Spinal cord (tissue), 10 donors: Measurements from ENCODE around the gene MYO15B. TPM values are rescaled to one million over a fixed set of nuclear protein-coding genes. Genes with fewer than 3 reads are reported as not detected.

Source experiments
- DNase-seq, 6 donors: peaks; one replicate each; pipeline versions ENCODE4 v3.0.0 to v3.0.0-alpha.2; 2013 to 2015; ENCODE audit warnings: low spot score in 6 of 6, low read depth in 4 of 6
- H3K27ac ChIP-seq: one replicate; pipeline ENCODE4 v1.5.1; 2013; ENCODE audit warnings: low read depth, low read length, control low read depth
- H3K27me3 ChIP-seq: one replicate; pipeline ENCODE4 v1.6.1; 2013; ENCODE audit warnings: low read length; ENCODE audit not compliant: control insufficient read depth, insufficient read depth
- H3K36me3 ChIP-seq: one replicate; pipeline ENCODE4 v1.6.1; 2013; ENCODE audit warnings: low read length; ENCODE audit not compliant: control insufficient read depth, insufficient read depth
- H3K4me1 ChIP-seq: one replicate; pipeline ENCODE4 v1.6.1; 2013; ENCODE audit warnings: low read length; ENCODE audit not compliant: control insufficient read depth, insufficient read depth
- H3K4me3 ChIP-seq: one replicate; pipeline ENCODE4 v1.5.1; 2013; ENCODE audit warnings: low read depth, low read length, control low read depth
- H3K9me3 ChIP-seq: one replicate; pipeline ENCODE4 v1.6.1; 2013; ENCODE audit warnings: low read length; ENCODE audit not compliant: control insufficient read depth, insufficient read depth
- WGBS: methylation state at CpG from one replicate; pipeline ENCODE4 v1.1.5; 2013; ENCODE audit warnings: missing lambda C conversion rate; ENCODE audit not compliant: insufficient coverage; 5-methylcytosine and 5-hydroxymethylcytosine counted together
- polyA plus RNA-seq, 2 donors: library from polyadenylated mRNA; unstranded; fragments of 120-200 nt; gene quantifications; one replicate each; pipeline ENCODE4 v1.2.1, GENCODE V29; 2013; ENCODE audit not compliant: insufficient read length in 2 of 2
- total RNA-seq, 2 donors: library from RNA; depleted of rRNA in 1 of 2; stranded (reverse); fragments of 120-200 nt in 1 of 2; fragments of >200 nt in 1 of 2; gene quantifications; one replicate each; pipeline versions ENCODE4 v1.2.3 to v1.2.4, GENCODE V29; 2013 to 2014
- donor health status: healthy.

The MYO15B gene
- total and polyA plus RNA-seq, 4 donors, result 38.9 to 148 (median 98.8) TPM

DNA sequence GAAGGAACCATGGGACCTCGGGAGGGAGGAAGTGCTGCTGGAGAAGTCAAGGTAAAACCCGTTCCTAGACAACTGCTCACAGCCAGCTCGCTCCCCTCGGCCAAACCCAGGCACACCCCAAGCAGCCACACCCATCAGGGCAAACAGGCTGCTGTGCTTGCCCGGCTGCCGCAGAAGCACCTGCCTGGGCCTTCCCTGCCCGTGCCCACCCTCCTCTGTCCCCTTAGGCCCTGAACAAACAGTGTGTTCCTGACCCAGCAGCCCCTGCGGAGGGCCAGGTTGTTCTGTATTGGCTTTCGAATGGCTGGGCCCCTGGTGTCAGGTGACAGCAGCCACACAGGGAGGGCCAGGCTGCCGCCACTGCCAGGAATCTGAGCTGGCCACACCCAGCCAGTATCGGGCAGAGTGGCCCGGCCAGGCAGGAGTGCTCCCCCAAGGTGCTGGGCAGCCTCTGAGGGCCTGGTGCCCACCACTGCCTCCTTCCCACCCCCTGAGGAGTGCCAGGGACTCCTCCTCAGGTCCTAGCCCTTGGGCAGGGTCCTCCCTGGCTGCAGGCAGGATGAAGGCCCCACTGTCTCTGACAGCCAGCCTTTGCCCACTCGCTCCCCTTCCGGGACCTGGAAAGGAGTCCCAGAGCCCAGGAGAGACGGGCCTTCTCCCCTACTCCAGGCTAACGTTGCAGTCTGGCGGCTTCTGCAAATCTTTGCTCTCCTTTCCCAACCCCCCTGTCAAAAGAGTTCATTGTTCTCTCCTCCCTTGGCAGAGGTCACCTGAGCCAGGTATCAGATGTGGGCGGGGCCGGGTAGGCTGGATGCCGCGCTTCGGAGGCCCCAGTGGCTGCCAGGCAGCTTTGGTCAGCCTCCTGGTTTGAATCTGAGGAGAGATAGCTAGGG lies 38.1 kb upstream of the MYO15B start:
- no peak overlapping the region for H3K27ac ChIP-seq

DNA sequence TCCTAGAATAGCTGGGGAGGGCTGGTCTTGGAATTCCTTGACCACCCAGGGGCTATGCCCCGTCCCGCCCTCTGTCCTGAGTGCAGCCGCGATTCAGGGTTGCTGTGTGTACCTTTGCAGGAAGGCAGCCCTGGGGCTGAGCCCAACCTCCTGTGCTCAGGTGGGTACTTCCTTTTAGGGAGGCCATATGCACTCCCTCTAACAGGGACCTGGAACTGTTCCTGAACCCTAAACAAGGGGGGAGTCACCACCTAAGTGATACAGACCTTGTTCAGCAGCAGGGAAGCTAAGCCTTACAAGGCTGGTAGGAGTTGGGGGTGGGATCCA lies 37.5 kb upstream of the MYO15B start:
- Histone ChIP-seq H3K27me3 (peaks cover 3% of the 10 kb centered on the region), H3K27ac (no peak overlapping the region), H3K9me3 (no peaks in the 10 kb centered on the region), H3K36me3 (no peaks in the 10 kb centered on the region), H3K4me1 (peaks cover 8% of the 10 kb centered on the region), H3K4me3 (no peak overlapping the region)
- WGBS, result 58% methylated on average over 4 of the region's 4 CpGs
- DNase-seq, result no peak

More for the DNA sequence above, 38.1 kb upstream of the MYO15B start:
- Histone ChIP-seq H3K36me3 (no peaks in the 10 kb centered on the region), H3K27me3 (peaks cover 3% of the 10 kb centered on the region), H3K4me1 (peaks cover 8% of the 10 kb centered on the region), H3K4me3 (no peak overlapping the region), H3K9me3 (no peaks in the 10 kb centered on the region)
- no peak for DNase-seq
- 41% methylated on average over 20 of the region's 22 CpGs for WGBS

DNA sequence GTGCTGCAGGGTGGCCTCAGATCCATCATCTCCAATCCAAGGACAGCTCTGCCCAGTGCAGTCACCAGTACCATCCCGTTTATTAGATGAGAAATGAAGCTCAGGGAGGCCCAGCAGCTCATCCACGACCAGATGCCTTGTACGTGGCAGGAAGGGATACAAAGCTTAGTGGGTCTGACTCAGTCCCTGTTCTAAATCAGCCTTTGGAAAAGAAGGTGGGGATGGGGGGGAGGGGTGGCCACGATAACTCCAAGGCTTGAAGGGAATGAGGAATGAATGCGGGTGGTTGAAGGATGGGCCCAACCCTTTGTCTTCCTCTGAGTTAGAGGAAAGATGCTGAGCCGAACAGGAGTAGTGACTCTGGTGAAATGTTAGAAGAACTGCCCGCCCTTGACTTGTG lies 36.3 kb upstream of the MYO15B start:
- no peak for DNase-seq
- WGBS, result 63% methylated on average over 6 of the region's 7 CpGs

DNA sequence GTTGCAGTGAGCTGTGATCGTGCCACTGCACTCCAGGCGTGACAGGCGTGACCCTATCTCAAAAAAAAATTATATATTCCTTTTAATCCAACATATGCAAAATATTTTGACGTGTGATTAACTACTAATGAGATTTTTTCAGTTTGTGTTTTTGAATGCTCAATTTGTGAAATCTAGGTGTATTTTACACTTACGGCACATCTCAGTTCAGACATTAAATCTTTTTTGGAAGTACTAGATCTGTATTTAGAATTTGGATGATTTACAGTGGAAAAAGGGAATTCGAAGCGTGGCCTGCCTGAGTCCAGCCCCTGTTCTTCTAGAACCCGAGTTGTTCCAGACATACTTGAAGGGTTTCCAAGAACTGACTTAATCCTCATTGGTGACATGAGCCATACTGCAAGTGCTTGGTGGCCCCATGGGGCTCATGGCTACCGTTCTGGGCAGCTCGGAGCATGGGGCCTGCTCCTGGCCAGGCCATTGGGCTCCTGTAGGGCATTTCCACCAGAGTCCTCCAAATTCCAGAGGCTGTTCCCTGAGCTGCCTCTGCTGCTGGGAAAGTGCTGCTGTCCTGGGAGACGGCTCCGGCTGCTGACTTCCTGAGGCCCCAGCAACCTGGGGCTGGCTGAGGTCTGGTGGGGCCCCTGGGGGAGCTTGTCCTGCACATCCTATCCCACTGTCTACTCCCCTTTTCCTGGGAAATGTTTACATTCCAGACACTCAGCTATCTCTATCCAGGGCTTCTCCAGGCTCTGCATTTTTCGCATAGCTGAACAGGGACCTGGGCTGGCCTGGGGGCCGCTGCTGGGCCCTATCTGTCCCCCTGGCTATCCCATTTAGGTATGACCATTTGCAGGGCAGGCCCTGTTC lies 34.9 kb upstream of the MYO15B start:
- H3K27me3 ChIP-seq, result peaks cover 3% of the 10 kb centered on the region
- H3K9me3 ChIP-seq, result no peaks in the 10 kb centered on the region
- no peak overlapping the region for H3K4me3 ChIP-seq
- 72% methylated on average over 9 of the region's 14 CpGs for WGBS
- H3K27ac ChIP-seq, result no peak overlapping the region
- H3K4me1 ChIP-seq, result peaks cover 23% of the 10 kb centered on the region
- DNase-seq, result no peak
- no peaks in the 10 kb centered on the region for H3K36me3 ChIP-seq

More for the DNA sequence above, 36.3 kb upstream of the MYO15B start:
- H3K9me3 ChIP-seq, result no peaks in the 10 kb centered on the region
- no peak overlapping the region for H3K4me3 ChIP-seq
- H3K4me1 ChIP-seq, result peaks cover 9% of the 10 kb centered on the region
- H3K27ac ChIP-seq, result no peak overlapping the region
- H3K36me3 ChIP-seq, result no peaks in the 10 kb centered on the region
- H3K27me3 ChIP-seq, result peaks cover 3% of the 10 kb centered on the region

DNA sequence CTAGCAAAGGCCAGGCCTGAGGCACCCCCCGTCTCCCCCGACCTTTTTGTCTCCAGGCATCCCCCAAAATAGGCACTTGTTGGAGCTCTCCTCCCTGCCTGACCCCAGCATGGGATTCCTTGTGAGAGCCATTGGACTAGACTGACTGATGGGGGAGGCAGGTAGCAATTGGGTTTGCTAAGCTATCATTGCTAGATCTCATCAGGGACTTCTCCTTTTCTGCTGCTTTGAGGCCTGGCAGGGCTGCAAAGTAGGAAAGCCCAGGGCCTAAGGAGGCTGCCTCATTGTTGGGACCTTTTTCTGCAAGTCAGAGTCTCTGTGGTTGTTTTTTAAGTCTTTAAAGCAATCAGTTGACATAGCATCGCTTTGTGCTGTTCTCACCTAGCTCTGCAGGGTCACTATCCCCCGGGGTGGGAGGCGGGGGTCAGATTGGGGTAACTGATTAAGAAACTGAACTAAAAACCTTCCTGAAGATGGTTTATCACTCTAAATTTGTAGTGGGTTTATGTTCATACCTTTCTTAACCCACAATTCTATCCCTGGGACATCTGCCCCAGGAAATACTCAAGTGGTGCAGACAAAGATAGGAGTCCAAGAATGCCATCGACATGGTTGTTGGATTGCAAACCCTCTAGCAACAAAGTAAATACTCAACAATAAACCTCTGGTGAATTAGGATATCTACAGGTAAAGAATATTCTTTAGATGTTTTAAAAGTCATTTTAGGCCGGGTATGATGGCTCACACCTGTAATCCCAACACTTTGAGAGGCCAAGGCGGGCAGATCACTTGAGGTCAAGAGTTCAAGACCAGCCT lies 34.1 kb upstream of the MYO15B start:
- H3K4me3 ChIP-seq, result no peak overlapping the region
- no peak for DNase-seq
- H3K4me1 ChIP-seq, result peaks cover 31% of the 10 kb centered on the region
- H3K9me3 ChIP-seq, result no peaks in the 10 kb centered on the region
- no peak overlapping the region for H3K27ac ChIP-seq
- H3K27me3 ChIP-seq, result peaks cover 3% of the 10 kb centered on the region
- WGBS, result 60% methylated on average over 1 of the region's 8 CpGs
- peaks cover 2% of the 10 kb centered on the region for H3K36me3 ChIP-seq

DNA sequence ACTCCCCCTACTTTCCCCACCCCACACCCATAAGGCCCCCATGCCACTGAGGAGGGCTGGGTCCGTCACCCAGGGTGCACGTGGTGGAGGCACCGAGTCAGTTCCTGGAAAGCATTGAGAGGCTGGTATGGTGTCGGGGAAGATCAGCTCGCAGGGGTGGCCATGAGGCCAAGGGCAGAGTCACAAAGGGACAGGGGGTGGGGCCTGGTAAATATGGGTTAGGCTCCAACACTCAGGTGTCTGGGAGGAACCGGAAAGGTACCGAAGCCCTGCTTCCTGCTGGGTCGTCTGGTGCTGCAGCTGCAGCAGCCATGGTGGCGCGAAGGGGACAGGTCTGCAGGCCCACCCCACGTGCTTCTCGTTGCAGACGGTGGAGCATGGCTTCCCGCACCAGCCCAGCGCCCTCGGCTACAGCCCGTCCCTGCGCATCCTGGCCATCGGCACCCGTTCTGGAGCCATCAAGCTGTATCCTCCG lies 31.9 kb upstream of the MYO15B start:
- WGBS, result 93% methylated on average over 20 of the region's 21 CpGs
- no peak for DNase-seq
- H3K9me3 ChIP-seq, result no peaks in the 10 kb centered on the region
- H3K27ac ChIP-seq, result no peak overlapping the region
- H3K4me3 ChIP-seq, result no peak overlapping the region
- H3K36me3 ChIP-seq, result peaks cover 2% of the 10 kb centered on the region
- peaks cover 35% of the 10 kb centered on the region for H3K4me1 ChIP-seq
- no peaks in the 10 kb centered on the region for H3K27me3 ChIP-seq

DNA sequence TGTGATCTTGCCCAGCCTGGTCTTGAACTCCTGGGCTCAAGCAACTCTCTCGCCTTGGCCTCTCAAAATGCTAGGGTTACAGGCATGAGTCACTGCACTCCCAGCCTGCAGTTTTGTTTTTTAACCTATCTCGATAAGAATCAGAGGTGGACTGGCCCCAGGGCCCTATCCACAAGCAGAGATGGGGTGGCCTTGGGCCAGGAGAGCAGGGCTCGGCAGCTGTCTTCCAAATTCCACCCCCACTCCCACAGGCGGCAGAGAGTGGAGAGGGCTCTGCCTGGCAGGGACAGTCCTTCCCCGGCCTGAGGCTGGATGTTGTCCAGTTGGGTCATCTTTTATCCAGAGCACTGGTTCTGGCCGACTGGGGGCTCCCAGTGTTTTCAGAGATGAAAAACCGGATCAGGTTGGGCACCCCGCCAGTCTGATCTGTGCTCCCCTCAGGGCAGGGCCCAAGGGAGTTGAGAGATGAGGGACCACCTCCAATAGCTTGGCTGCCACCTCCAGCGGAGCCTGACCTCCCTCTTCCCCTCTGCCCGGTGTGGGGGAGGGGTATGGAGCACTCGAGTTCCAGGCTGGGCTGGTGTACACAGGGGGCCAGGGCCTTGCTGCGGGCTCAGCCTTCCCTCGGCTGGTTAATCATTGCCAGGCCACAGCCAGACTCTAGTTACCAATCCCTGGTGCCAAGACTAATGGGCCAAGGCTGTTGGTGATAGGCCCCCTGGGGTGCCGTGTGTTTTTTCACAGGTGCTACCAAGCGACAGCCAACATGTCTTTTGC lies 30.3 kb upstream of the MYO15B start:
- H3K9me3 ChIP-seq, result no peaks in the 10 kb centered on the region
- H3K27ac ChIP-seq, result peak overlapping the region; percentile 69
- no peaks in the 10 kb centered on the region for H3K27me3 ChIP-seq
- H3K4me3 ChIP-seq, result no peak overlapping the region
- 40% methylated on average over 9 of the region's 15 CpGs for WGBS
- DNase-seq, result peak in 5 of 6 donors; percentile 10 to 65 (median 26)
- H3K36me3 ChIP-seq, result peaks cover 2% of the 10 kb centered on the region
- H3K4me1 ChIP-seq, result peaks cover 35% of the 10 kb centered on the region

DNA sequence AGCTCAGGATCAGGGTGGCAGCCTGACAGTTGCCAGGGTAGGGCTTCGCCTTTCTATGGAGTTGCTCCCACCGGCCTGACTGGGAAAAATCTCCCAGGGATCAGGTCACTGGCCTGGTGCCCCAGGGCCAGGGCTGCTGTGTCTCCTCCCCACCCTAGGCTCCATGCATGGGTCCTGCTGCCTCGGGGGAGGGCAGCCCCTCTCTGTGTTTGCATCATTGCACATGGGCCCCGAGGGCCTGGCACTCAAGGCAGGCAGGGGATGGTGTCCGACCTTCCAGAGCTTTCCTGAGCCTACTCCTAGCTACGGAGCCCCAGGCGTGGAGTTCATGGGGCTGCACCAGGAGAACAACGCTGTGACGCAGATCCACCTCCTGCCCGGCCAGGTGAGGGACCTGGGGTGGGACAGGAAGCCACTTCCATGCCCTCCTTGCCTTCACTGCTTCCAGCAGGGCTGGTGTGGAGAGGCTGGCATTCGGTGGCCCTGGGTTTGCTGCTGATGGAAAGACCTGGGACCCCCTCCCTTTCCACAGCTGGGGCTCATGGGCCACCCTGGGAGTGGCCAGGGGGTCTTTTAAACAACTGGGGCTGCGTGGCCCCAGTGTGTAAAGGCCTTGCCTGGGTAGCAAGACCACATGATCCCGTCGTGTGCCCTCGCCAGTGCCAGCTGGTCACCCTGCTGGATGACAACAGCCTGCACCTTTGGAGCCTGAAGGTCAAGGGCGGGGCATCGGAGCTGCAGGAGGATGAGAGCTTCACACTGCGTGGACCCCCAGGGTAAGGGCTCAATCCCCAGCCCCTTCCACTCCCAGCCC lies 29.5 kb upstream of the MYO15B start:
- WGBS, result 81% methylated on average over 18 of the region's 18 CpGs
- Histone ChIP-seq H3K27ac (no peak overlapping the region), H3K4me3 (no peak overlapping the region)

More for the DNA sequence above, 29.5 kb upstream of the MYO15B start:
- Histone ChIP-seq H3K27me3 (no peaks in the 10 kb centered on the region), H3K36me3 (peaks cover 6% of the 10 kb centered on the region), H3K4me1 (peaks cover 31% of the 10 kb centered on the region), H3K9me3 (no peaks in the 10 kb centered on the region)
- no peak for DNase-seq
